Measurements from ENCODE around the gene WNT9B.

- no peak for TF ChIP-seq POLR2A (IDR thresholded peaks at IDR 0.05; ENCODE audit: low read length)
- TF ChIP-seq GATA1 (IDR thresholded peaks at IDR 0.05; ENCODE audit: low read depth, low read length), result no peak
Measured at GRCh38 chr17:46814446-46814845, 36.9 kb upstream of the WNT9B start.
